WTC11 (cell line): ENCODE results near the gene CACNA2D3. TPM values are rescaled to one million over a fixed set of nuclear protein-coding genes. Genes with fewer than 3 reads are reported as not detected.
A peak's percentile ranks its signal among the peaks of the same experiment; 100 is the strongest.

ENCODE experiments used
- ATAC-seq: fragments of 200-7000 bp; cut with Tn5 transposase; 2 replicates; pipeline ENCODE4 v1.10.0; 2021; ENCODE audit warnings: mild to moderate bottlenecking, moderate library complexity
- CTCF ChIA-PET: fragments of 300-600 bp; sonication (Branson Sonifier 250); formaldehyde crosslinking; loops from one replicate; lab custom pipeline; 2021; ENCODE audit warnings: antibody characterized with exemption; lab: Charles Lee
- POLR2A ChIA-PET: fragments of 350-600 bp; sonication (Branson Sonifier 250); formaldehyde crosslinking; loops from one replicate; lab custom pipeline; 2021; ENCODE audit warnings: antibody characterized with exemption; lab: Charles Lee
- DNase-seq: peaks from one replicate; pipeline ENCODE4 v3.0.0; 2021; ENCODE audit warnings: low spot score
- H3K27ac Mint-ChIP-seq: 2 replicates; pipeline ENCODE4 v1.8.0; 2021; ENCODE audit warnings: mixed read lengths
- H3K27me3 Mint-ChIP-seq: 2 replicates; pipeline ENCODE4 v1.8.0; 2021; ENCODE audit warnings: low read depth, mild to moderate bottlenecking, moderate library complexity, mixed read lengths
- H3K36me3 Mint-ChIP-seq: 2 replicates; pipeline ENCODE4 v1.8.0; 2021; ENCODE audit warnings: mixed read lengths
- H3K4me1 Mint-ChIP-seq: 2 replicates; pipeline ENCODE4 v1.8.0; 2022; ENCODE audit warnings: mixed read lengths
- H3K4me3 Mint-ChIP-seq: 2 replicates; pipeline ENCODE4 v1.8.0; 2021; ENCODE audit warnings: mild to moderate bottlenecking, moderate library complexity, mixed read lengths
- H3K9me3 Mint-ChIP-seq: 2 replicates; pipeline ENCODE4 v1.8.0; 2021; ENCODE audit warnings: mixed read lengths
- ATF1 ChIP-seq: sonication (generic); formaldehyde crosslinking; IDR thresholded peaks from 2 replicates; pipeline ENCODE4 v1.8.1; 2023; ENCODE audit warnings: mild to moderate bottlenecking, moderate library complexity, missing genetic modification reagents
- FOXP1 ChIP-seq: sonication (generic); formaldehyde crosslinking; IDR thresholded peaks from 2 replicates; pipeline ENCODE4 v1.8.0; 2022; ENCODE audit warnings: missing genetic modification reagents, mild to moderate bottlenecking, moderate library complexity, borderline replicate concordance
- IRF2 ChIP-seq: sonication (generic); formaldehyde crosslinking; IDR thresholded peaks from 2 replicates; pipeline ENCODE4 v1.8.0; 2022; ENCODE audit warnings: low read depth, missing genetic modification reagents, borderline replicate concordance
- JAZF1 ChIP-seq: fragments of 250-450 bp; sonication (Bioruptor Pico); IDR thresholded peaks from 2 replicates; pipeline ENCODE4 v1.9.0; 2021; ENCODE audit warnings: moderate library complexity, mild to moderate bottlenecking, inconsistent platforms
- KAT7 ChIP-seq: sonication (generic); formaldehyde crosslinking; IDR thresholded peaks from 2 replicates; pipeline ENCODE4 v1.8.1; 2023; ENCODE audit warnings: missing genetic modification reagents, mild to moderate bottlenecking, borderline replicate concordance
- MYBL2 ChIP-seq: sonication (generic); formaldehyde crosslinking; IDR thresholded peaks from 2 replicates; pipeline ENCODE4 v1.8.1; 2023; ENCODE audit warnings: mild to moderate bottlenecking, moderate library complexity, missing genetic modification reagents
- NFE2L1 ChIP-seq: sonication (generic); formaldehyde crosslinking; IDR thresholded peaks from 2 replicates; pipeline ENCODE4 v1.8.1; 2023; ENCODE audit warnings: missing genetic modification reagents
- SOX15 ChIP-seq: fragments of 250-450 bp; sonication (Bioruptor Pico); IDR thresholded peaks from 2 replicates; pipeline ENCODE4 v1.9.0; 2021; ENCODE audit warnings: mild to moderate bottlenecking
- TEAD4 ChIP-seq: sonication (generic); formaldehyde crosslinking; IDR thresholded peaks from 2 replicates; pipeline ENCODE4 v1.8.0; 2022; ENCODE audit warnings: mild to moderate bottlenecking, missing genetic modification reagents
- ZNF138 ChIP-seq: sonication (generic); formaldehyde crosslinking; conservative IDR thresholded peaks from 2 replicates; pipeline ENCODE4 v1.8.1; 2022; ENCODE audit warnings: mild to moderate bottlenecking, moderate library complexity, missing genetic modification reagents
- ZNF263 ChIP-seq: sonication (generic); formaldehyde crosslinking; IDR thresholded peaks from 2 replicates; pipeline ENCODE4 v1.8.1; 2022; ENCODE audit warnings: low read depth, mild to moderate bottlenecking, moderate library complexity, missing genetic modification reagents
- ZNF416 ChIP-seq: fragments of 250-450 bp; sonication (Bioruptor Pico); IDR thresholded peaks from 2 replicates; pipeline ENCODE4 v1.9.0; 2021; ENCODE audit warnings: mild to moderate bottlenecking, inconsistent platforms
- total RNA-seq: library from RNA; stranded (reverse); gene quantifications from 3 replicates; pipeline ENCODE4 v1.2.3, GENCODE V29; 2021
- TF ChIP-seq, protein P1 (sequence below): sonication (generic); formaldehyde crosslinking; IDR thresholded peaks from 2 replicates; pipeline ENCODE4 v1.8.1; 2022; ENCODE audit warnings: low read depth, missing genetic modification reagents, borderline replicate concordance
- TF ChIP-seq, protein P2 (sequence below): sonication (generic); formaldehyde crosslinking; IDR thresholded peaks from 2 replicates; pipeline ENCODE4 v1.8.1; 2023; ENCODE audit warnings: mild to moderate bottlenecking, missing genetic modification reagents
- TF ChIP-seq, protein P3 (sequence below): sonication (generic); formaldehyde crosslinking; IDR thresholded peaks from 2 replicates; pipeline ENCODE4 v1.8.0; 2022; ENCODE audit warnings: mild to moderate bottlenecking, missing genetic modification reagents
- TF ChIP-seq, protein P4 (sequence below): sonication (generic); formaldehyde crosslinking; IDR thresholded peaks from 2 replicates; pipeline ENCODE4 v1.8.0; 2022; ENCODE audit warnings: missing genetic modification reagents
- TF ChIP-seq, protein P5 (sequence below): sonication (generic); formaldehyde crosslinking; IDR thresholded peaks from 2 replicates; pipeline ENCODE4 v1.8.0; 2022; ENCODE audit warnings: mild to moderate bottlenecking, missing genetic modification reagents

Gene CACNA2D3
- total RNA-seq, 1 experiment from 2014 or later, result 5.0 TPM

DNA sequence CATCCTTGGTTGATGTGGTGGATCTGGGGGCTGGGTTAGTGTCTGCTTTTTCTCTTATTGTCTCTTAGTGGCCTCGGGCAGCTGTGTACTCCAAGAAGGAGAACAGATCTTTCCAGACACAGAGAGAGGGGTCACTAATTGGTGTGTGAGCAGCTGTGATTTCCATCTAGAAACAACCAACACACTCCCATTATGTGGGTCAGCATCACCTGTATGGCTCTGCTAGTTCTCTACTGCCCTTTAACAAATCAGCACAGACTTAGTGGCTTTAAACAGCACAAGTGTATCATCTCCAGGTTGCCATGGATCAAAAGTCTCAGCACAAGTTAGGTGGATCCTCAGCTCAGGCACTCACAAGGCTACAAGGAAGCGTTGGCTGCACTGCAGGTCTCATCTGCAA lies 648.7 kb downstream of the CACNA2D3 start:
- ChIA-PET POLR2A (no interaction called here), CTCF (interaction anchor here (0.5 to 2.7 kb wide), 3 partner anchors 9 to 169 kb away, joined by 3 to 11 read pairs (median 4); no protein-coding TSS in a partner anchor)
- no peak for DNase-seq
- Mint-ChIP-seq H3K4me1 (peaks cover 27% of the 10 kb centered on the region), H3K9me3 (no peaks in the 10 kb centered on the region), H3K4me3 (no peak overlapping the region), H3K27ac (no peak overlapping the region), H3K27me3 (no peaks in the 10 kb centered on the region), H3K36me3 (0 out of 2 replicates have a peak, but pooled peaks cover 2% of the 10 kb centered on the region)
- TF ChIP-seq, protein P1, sequence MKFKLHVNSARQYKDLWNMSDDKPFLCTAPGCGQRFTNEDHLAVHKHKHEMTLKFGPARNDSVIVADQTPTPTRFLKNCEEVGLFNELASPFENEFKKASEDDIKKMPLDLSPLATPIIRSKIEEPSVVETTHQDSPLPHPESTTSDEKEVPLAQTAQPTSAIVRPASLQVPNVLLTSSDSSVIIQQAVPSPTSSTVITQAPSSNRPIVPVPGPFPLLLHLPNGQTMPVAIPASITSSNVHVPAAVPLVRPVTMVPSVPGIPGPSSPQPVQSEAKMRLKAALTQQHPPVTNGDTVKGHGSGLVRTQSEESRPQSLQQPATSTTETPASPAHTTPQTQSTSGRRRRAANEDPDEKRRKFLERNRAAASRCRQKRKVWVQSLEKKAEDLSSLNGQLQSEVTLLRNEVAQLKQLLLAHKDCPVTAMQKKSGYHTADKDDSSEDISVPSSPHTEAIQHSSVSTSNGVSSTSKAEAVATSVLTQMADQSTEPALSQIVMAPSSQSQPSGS (CRISPR knock-in tag), result no peak
- TF ChIP-seq ZNF263 (CRISPR knock-in tag), result no peak
- TF ChIP-seq KAT7 (CRISPR knock-in tag), result no peak
- TF ChIP-seq, protein P2, sequence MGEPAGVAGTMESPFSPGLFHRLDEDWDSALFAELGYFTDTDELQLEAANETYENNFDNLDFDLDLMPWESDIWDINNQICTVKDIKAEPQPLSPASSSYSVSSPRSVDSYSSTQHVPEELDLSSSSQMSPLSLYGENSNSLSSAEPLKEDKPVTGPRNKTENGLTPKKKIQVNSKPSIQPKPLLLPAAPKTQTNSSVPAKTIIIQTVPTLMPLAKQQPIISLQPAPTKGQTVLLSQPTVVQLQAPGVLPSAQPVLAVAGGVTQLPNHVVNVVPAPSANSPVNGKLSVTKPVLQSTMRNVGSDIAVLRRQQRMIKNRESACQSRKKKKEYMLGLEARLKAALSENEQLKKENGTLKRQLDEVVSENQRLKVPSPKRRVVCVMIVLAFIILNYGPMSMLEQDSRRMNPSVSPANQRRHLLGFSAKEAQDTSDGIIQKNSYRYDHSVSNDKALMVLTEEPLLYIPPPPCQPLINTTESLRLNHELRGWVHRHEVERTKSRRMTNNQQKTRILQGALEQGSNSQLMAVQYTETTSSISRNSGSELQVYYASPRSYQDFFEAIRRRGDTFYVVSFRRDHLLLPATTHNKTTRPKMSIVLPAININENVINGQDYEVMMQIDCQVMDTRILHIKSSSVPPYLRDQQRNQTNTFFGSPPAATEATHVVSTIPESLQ, result no peak
- TF ChIP-seq, protein P3, sequence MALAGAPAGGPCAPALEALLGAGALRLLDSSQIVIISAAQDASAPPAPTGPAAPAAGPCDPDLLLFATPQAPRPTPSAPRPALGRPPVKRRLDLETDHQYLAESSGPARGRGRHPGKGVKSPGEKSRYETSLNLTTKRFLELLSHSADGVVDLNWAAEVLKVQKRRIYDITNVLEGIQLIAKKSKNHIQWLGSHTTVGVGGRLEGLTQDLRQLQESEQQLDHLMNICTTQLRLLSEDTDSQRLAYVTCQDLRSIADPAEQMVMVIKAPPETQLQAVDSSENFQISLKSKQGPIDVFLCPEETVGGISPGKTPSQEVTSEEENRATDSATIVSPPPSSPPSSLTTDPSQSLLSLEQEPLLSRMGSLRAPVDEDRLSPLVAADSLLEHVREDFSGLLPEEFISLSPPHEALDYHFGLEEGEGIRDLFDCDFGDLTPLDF (CRISPR knock-in tag), result no peak
- no peak for TF ChIP-seq TEAD4 (CRISPR knock-in tag)
- no peak for TF ChIP-seq JAZF1 (CRISPR knock-in tag)
- TF ChIP-seq, protein P4, sequence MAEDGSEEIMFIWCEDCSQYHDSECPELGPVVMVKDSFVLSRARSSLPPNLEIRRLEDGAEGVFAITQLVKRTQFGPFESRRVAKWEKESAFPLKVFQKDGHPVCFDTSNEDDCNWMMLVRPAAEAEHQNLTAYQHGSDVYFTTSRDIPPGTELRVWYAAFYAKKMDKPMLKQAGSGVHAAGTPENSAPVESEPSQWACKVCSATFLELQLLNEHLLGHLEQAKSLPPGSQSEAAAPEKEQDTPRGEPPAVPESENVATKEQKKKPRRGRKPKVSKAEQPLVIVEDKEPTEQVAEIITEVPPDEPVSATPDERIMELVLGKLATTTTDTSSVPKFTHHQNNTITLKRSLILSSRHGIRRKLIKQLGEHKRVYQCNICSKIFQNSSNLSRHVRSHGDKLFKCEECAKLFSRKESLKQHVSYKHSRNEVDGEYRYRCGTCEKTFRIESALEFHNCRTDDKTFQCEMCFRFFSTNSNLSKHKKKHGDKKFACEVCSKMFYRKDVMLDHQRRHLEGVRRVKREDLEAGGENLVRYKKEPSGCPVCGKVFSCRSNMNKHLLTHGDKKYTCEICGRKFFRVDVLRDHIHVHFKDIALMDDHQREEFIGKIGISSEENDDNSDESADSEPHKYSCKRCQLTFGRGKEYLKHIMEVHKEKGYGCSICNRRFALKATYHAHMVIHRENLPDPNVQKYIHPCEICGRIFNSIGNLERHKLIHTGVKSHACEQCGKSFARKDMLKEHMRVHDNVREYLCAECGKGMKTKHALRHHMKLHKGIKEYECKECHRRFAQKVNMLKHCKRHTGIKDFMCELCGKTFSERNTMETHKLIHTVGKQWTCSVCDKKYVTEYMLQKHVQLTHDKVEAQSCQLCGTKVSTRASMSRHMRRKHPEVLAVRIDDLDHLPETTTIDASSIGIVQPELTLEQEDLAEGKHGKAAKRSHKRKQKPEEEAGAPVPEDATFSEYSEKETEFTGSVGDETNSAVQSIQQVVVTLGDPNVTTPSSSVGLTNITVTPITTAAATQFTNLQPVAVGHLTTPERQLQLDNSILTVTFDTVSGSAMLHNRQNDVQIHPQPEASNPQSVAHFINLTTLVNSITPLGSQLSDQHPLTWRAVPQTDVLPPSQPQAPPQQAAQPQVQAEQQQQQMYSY (CRISPR knock-in tag), result no peak
- no peak for ATAC-seq

DNA sequence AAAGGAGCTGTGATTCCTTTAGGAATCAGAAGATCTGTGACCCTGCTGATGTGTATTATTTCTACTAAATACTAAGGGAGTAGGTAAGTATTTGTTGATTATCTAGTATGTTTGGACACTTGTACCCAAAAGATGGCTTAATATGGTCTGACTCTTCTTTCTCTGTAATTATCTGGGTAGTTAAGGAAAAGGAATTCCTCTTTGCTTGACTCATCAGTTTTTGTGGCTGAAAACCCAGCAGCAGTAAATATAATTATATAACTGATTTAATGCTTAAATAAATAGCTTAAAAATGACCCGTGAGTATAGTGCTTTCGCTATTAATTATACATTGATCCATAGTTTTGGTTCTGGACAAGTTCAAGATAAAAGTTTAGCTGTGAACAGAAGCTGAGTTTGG lies 649.7 kb downstream of the CACNA2D3 start:
- no peak overlapping the region for H3K27ac Mint-ChIP-seq
- DNase-seq (no peak), ATAC-seq (no peak)
- TF ChIP-seq NFE2L1 (CRISPR knock-in tag), result no peak
- TF ChIP-seq SOX15 (CRISPR knock-in tag), result no peak
- H3K27me3 Mint-ChIP-seq, result no peaks in the 10 kb centered on the region
- ChIA-PET CTCF (interaction anchor here (0.8 to 2.7 kb wide), 2 partner anchors 10 kb away, joined by 4 to 11 read pairs; no protein-coding TSS in a partner anchor), POLR2A (no interaction called here)
- H3K9me3 Mint-ChIP-seq, result no peaks in the 10 kb centered on the region
- peaks cover 27% of the 10 kb centered on the region for H3K4me1 Mint-ChIP-seq
- H3K36me3 Mint-ChIP-seq, result 0 out of 2 replicates have a peak, but pooled peaks cover 2% of the 10 kb centered on the region
- H3K4me3 Mint-ChIP-seq, result no peak overlapping the region

DNA sequence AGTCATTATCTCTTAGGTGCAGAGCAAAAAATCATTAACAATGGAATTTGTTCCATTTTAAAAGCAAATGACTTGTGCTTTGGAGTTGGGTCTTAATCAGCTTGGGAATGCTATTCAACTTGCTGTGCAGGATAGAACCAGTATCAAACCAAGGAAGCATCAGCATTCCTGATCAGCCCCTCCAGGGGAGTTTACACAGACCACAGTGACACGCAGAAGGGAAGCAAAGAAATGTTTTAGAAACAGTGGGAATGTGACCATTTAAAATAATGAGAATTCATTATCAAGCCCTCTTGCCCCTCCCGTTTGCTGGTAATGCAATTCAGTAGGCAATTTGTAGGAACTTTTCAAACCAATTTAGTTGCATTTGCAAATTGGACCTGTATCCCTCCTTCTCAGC lies 650.4 kb downstream of the CACNA2D3 start:
- H3K27me3 Mint-ChIP-seq, result no peaks in the 10 kb centered on the region
- TF ChIP-seq IRF2 (CRISPR knock-in tag), result no peak
- TF ChIP-seq JAZF1 (CRISPR knock-in tag), result no peak
- TF ChIP-seq, protein P1 (CRISPR knock-in tag), result no peak
- TF ChIP-seq, protein P5, sequence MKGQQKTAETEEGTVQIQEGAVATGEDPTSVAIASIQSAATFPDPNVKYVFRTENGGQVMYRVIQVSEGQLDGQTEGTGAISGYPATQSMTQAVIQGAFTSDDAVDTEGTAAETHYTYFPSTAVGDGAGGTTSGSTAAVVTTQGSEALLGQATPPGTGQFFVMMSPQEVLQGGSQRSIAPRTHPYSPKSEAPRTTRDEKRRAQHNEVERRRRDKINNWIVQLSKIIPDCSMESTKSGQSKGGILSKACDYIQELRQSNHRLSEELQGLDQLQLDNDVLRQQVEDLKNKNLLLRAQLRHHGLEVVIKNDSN (CRISPR knock-in tag), result no peak
- TF ChIP-seq, protein P2, result no peak
- no peak for TF ChIP-seq NFE2L1 (CRISPR knock-in tag)
- no peak for TF ChIP-seq MYBL2 (CRISPR knock-in tag)
- no peak for TF ChIP-seq ZNF138
- no peak for TF ChIP-seq ZNF416
- no peak for TF ChIP-seq FOXP1 (CRISPR knock-in tag)
- TF ChIP-seq ATF1 (CRISPR knock-in tag), result no peak
- TF ChIP-seq, all 79 proteins: peak for 0
- peak; percentile 48 for ATAC-seq
- ChIA-PET POLR2A (no interaction called here), CTCF (interaction anchor here (2.7 kb wide), 1 partner anchor 9 kb away, joined by 11 read pairs; no protein-coding TSS in a partner anchor)
- H3K27ac Mint-ChIP-seq, result peak overlapping the region; percentile 40; the same call in 1 of the 2 replicates
- H3K36me3 Mint-ChIP-seq, result peaks cover 2% of the 10 kb centered on the region; the same call in 1 of the 2 replicates
- H3K4me1 Mint-ChIP-seq, result peaks cover 27% of the 10 kb centered on the region
- H3K9me3 Mint-ChIP-seq, result no peaks in the 10 kb centered on the region
- DNase-seq, result no peak
- no peak overlapping the region for H3K4me3 Mint-ChIP-seq
